BE2C (cell line): ENCODE data around the gene OR8S1.

Experiments used
- DNase-seq: peaks from one replicate; pipeline ENCODE4 v3.0.0-alpha.2; 2020
- H3K27me3 ChIP-seq: fragments of 250-450 bp; sonication (Bioruptor Pico); 2 replicates; pipeline ENCODE4 v1.5.1; 2020; ENCODE audit warnings: mild to moderate bottlenecking
- H3K36me3 ChIP-seq: fragments of 250-450 bp; sonication (Bioruptor Pico); 2 replicates; pipeline ENCODE4 v1.5.1; 2020; ENCODE audit warnings: mild to moderate bottlenecking
- H3K4me1 ChIP-seq: fragments of 250-450 bp; sonication (Bioruptor Pico); 2 replicates; pipeline ENCODE4 v1.5.1; 2020
- H3K4me3 ChIP-seq: 2 replicates; pipeline ENCODE4 v1.5.1; 2011; ENCODE audit warnings: low read depth, low read length
- H3K9me3 ChIP-seq: fragments of 250-450 bp; sonication (Bioruptor Pico); 2 replicates; pipeline ENCODE4 v1.5.1; 2020
- CTCF ChIP-seq: IDR thresholded peaks from 2 replicates; pipeline ENCODE4 v1.5.1; 2012; ENCODE audit warnings: mild to moderate bottlenecking, low read depth, low read length

The OR8S1 gene

GRCh38 chr12:48556631-48557030 is 31.2 kb downstream of the OR8S1 start:
- no peak for TF ChIP-seq CTCF
- no peak for DNase-seq
- Histone ChIP-seq H3K36me3 (no peaks in the 10 kb centered on the region), H3K4me1 (no peaks in the 10 kb centered on the region), H3K4me3 (no peak overlapping the region), H3K27me3 (no peaks in the 10 kb centered on the region), H3K9me3 (no peaks in the 10 kb centered on the region)

GRCh38 chr12:48557919-48558318 is 32.5 kb downstream of the OR8S1 start:
- DNase-seq, result no peak
- H3K9me3 ChIP-seq, result no peaks in the 10 kb centered on the region
- H3K4me3 ChIP-seq, result no peak overlapping the region

GRCh38 chr12:48567731-48568130 is 42.3 kb downstream of the OR8S1 start:
- H3K4me1 ChIP-seq, result no peaks in the 10 kb centered on the region
- no peaks in the 10 kb centered on the region for H3K36me3 ChIP-seq
- TF ChIP-seq CTCF, result no peak
- H3K27me3 ChIP-seq, result peaks cover 18% of the 10 kb centered on the region
- no peak overlapping the region for H3K4me3 ChIP-seq
- DNase-seq, result no peak
- H3K9me3 ChIP-seq, result no peaks in the 10 kb centered on the region

More at GRCh38 chr12:48557919-48558318, 32.5 kb downstream of the OR8S1 start:
- no peak for TF ChIP-seq CTCF
- H3K4me1 ChIP-seq, result no peaks in the 10 kb centered on the region
- H3K27me3 ChIP-seq, result peaks cover 4% of the 10 kb centered on the region; the same call in 1 of the 2 replicates
- no peaks in the 10 kb centered on the region for H3K36me3 ChIP-seq

- H3K4me1 ChIP-seq, result no peaks in the 10 kb centered on the region
- no peaks in the 10 kb centered on the region for H3K9me3 ChIP-seq
- no peak for TF ChIP-seq CTCF
- DNase-seq, result no peak
- H3K27me3 ChIP-seq, result peaks cover 13% of the 10 kb centered on the region
- H3K4me3 ChIP-seq, result no peak within 1 kb of the TSS
- no peaks in the 10 kb centered on the region for H3K36me3 ChIP-seq
Observed at GRCh38 chr12:48569946-48570345, 44.5 kb downstream of the OR8S1 start, which contains the start of gene LALBA. LALBA (minus strand) TSS chr12:48570046; CDS start chr12:48570020, 26 bp downstream.

GRCh38 chr12:48572326-48572725 is 46.9 kb downstream of the OR8S1 start:
- TF ChIP-seq CTCF, result no peak
- no peaks in the 10 kb centered on the region for H3K36me3 ChIP-seq
- DNase-seq, result no peak
- H3K4me3 ChIP-seq, result no peak overlapping the region
- peaks cover 5% of the 10 kb centered on the region; the same call in 1 of the 2 replicates for H3K27me3 ChIP-seq
- no peaks in the 10 kb centered on the region for H3K4me1 ChIP-seq
- no peaks in the 10 kb centered on the region for H3K9me3 ChIP-seq
